ENCODE measurements around the gene EIF3K.

EIF3K gene

GRCh38 chr19:38669552-38669951 lies 50.6 kb downstream of the EIF3K start:
- no peak for DNase-seq

GRCh38 chr19:38670921-38671398 lies 52.0 kb downstream of the EIF3K start:
- DNase-seq, result peak; percentile 92

GRCh38 chr19:38671654-38672053 lies 52.7 kb downstream of the EIF3K start:
- DNase-seq, result no peak

- no peak for DNase-seq
Measured at GRCh38 chr19:38673030-38673429, 54.0 kb downstream of the EIF3K start.

- DNase-seq, result no peak
Measured at GRCh38 chr19:38674388-38675171, 55.6 kb downstream of the EIF3K start.

- DNase-seq, result no peak
Measured at GRCh38 chr19:38675611-38676010, 56.6 kb downstream of the EIF3K start.

GRCh38 chr19:38676023-38676877 lies 57.3 kb downstream of the EIF3K start:
- DNase-seq, result no peak

GRCh38 chr19:38676878-38677646 lies 58.1 kb downstream of the EIF3K start:
- DNase-seq, result no peak

GRCh38 chr19:38678217-38678890 lies 59.4 kb downstream of the EIF3K start:
- no peak for DNase-seq

GRCh38 chr19:38678891-38679494 lies 60.0 kb downstream of the EIF3K start:
- DNase-seq, result no peak

- no peak for DNase-seq
Measured at GRCh38 chr19:38679839-38680238, 60.9 kb downstream of the EIF3K start.

GRCh38 chr19:38682195-38682867 lies 63.3 kb downstream of the EIF3K start:
- DNase-seq, result no peak

- no peak for DNase-seq
Measured at GRCh38 chr19:38682872-38683392, 63.9 kb downstream of the EIF3K start.

GRCh38 chr19:38683393-38684077 lies 64.5 kb downstream of the EIF3K start:
- DNase-seq, result peak; percentile 76

GRCh38 chr19:38684078-38684861 lies 65.3 kb downstream of the EIF3K start:
- peak; percentile 98 for DNase-seq

- no peak for DNase-seq
Measured at GRCh38 chr19:38684862-38685665, 66.1 kb downstream of the EIF3K start.

- peak; percentile 90 for DNase-seq
Measured at GRCh38 chr19:38685666-38686529, 66.9 kb downstream of the EIF3K start.

- DNase-seq, result no peak
Measured at GRCh38 chr19:38686530-38686888, 67.5 kb downstream of the EIF3K start.

Data from NCI-H2227 treated with DMSO at 0.1 percent for 48 hours (cell line).